ENCODE results near the gene RPS6KA2. TPM values are rescaled to one million over a fixed set of nuclear protein-coding genes. Genes with fewer than 3 reads are reported as not detected.
A peak's percentile ranks its signal among the peaks of the same experiment; 100 is the strongest.
"Not testable (repeated sequence)": the region's sequence is repeated elsewhere in the genome, so short reads cannot be mapped to it uniquely, and the experiment has no call there.

RPS6KA2 gene
- total and polyA plus RNA-seq, 3 donors from 2014 or later = 18.4 to 21.7 (median 19.8) TPM

- H3K36me3 ChIP-seq (ENCODE audit: low read depth, missing control alignments); H3K4me1 ChIP-seq; H3K4me3 ChIP-seq; H3K9me3 ChIP-seq; H3K27me3 ChIP-seq; intact Hi-C loops (cut with DNase I; ENCODE audit: low total_unique reads); H3K27ac ChIP-seq: not testable (repeated sequence)
- 40 to 50% methylated on average over 7 to 16 of the region's 16 CpGs for WGBS, 2 donors
- peak; percentile 35 to 66 (median 64) for TF ChIP-seq CTCF (IDR thresholded peaks at IDR 0.05)
- DNase-seq = peak; percentile 83
These were observed 226.3 kb downstream of the RPS6KA2 start for GRCh38 chr6:166400649-166401250.

- DNase-seq = no peak
- Histone ChIP-seq H3K9me3 (no peaks in the 10 kb centered on the region), H3K27ac (no peak overlapping the region), H3K36me3 (ENCODE audit: low read depth, missing control alignments) (no peaks in the 10 kb centered on the region), H3K4me1 (no peaks in the 10 kb centered on the region), H3K27me3 (no peaks in the 10 kb centered on the region), H3K4me3 (no peak overlapping the region)
- TF ChIP-seq POLR2A (IDR thresholded peaks at IDR 0.05) (no peak), CTCF (IDR thresholded peaks at IDR 0.05) (no peak)
- 92 to 94% methylated on average over 2 of the region's 2 CpGs for WGBS, 2 donors
- intact Hi-C loops (cut with DNase I; ENCODE audit: low total_unique reads) = no loop called here
These were observed 226.9 kb downstream of the RPS6KA2 start for GRCh38 chr6:166400181-166400580.

GRCh38 chr6:166398348-166398747, 228.7 kb downstream of the RPS6KA2 start:
- no peaks in the 10 kb centered on the region for H3K36me3 ChIP-seq (ENCODE audit: low read depth, missing control alignments)
- TF ChIP-seq CTCF (IDR thresholded peaks at IDR 0.05) (no peak), POLR2A (IDR thresholded peaks at IDR 0.05) (no peak)
- H3K27me3 ChIP-seq = no peaks in the 10 kb centered on the region
- WGBS, 2 donors = 84 to 93% methylated on average over 3 of the region's 3 CpGs
- DNase-seq = no peak
- no peaks in the 10 kb centered on the region for H3K4me1 ChIP-seq
- H3K27ac ChIP-seq = no peak overlapping the region
- intact Hi-C loops (cut with DNase I; ENCODE audit: low total_unique reads) = loop anchor here (10.0 kb wide), 1 partner anchor 124 kb away; no protein-coding TSS in a partner anchor
- no peaks in the 10 kb centered on the region for H3K9me3 ChIP-seq
- H3K4me3 ChIP-seq = no peak overlapping the region

GRCh38 chr6:166397849-166398248, 229.2 kb downstream of the RPS6KA2 start:
- no peaks in the 10 kb centered on the region for H3K27me3 ChIP-seq
- H3K9me3 ChIP-seq = no peaks in the 10 kb centered on the region
- no peaks in the 10 kb centered on the region for H3K36me3 ChIP-seq (ENCODE audit: low read depth, missing control alignments)
- DNase-seq = no peak
- H3K4me3 ChIP-seq = no peak overlapping the region
- H3K4me1 ChIP-seq = no peaks in the 10 kb centered on the region
- TF ChIP-seq POLR2A (IDR thresholded peaks at IDR 0.05) (no peak), CTCF (IDR thresholded peaks at IDR 0.05) (no peak)
- WGBS, 2 donors = 93 to 100% methylated on average over 1 to 4 of the region's 4 CpGs
- H3K27ac ChIP-seq = no peak overlapping the region
- intact Hi-C loops (cut with DNase I; ENCODE audit: low total_unique reads) = loop anchor here (10.0 kb wide), 1 partner anchor 123 kb away; no protein-coding TSS in a partner anchor

GRCh38 chr6:166395778-166396177, 231.3 kb downstream of the RPS6KA2 start:
- intact Hi-C loops (cut with DNase I; ENCODE audit: low total_unique reads) = loop anchor here (10.0 kb wide), 1 partner anchor 121 kb away; no protein-coding TSS in a partner anchor
- no peak overlapping the region for H3K4me3 ChIP-seq
- no peak overlapping the region for H3K27ac ChIP-seq
- H3K36me3 ChIP-seq (ENCODE audit: low read depth, missing control alignments) = no peaks in the 10 kb centered on the region
- H3K4me1 ChIP-seq = no peaks in the 10 kb centered on the region
- no peaks in the 10 kb centered on the region for H3K9me3 ChIP-seq
- 84 to 88% methylated on average over 6 of the region's 6 CpGs for WGBS, 2 donors
- no peak for DNase-seq
- H3K27me3 ChIP-seq = no peaks in the 10 kb centered on the region
- TF ChIP-seq POLR2A (IDR thresholded peaks at IDR 0.05) (no peak), CTCF (IDR thresholded peaks at IDR 0.05) (no peak)

Measured in testis (tissue), 3 donors.